Trophoblast cell (in vitro differentiated cells and primary cell): Measurements from ENCODE around the gene SSBP2.
A peak's percentile ranks its signal among the peaks of the same experiment; 100 is the strongest.
"Not testable (repeated sequence)": the region's sequence is repeated elsewhere in the genome, so short reads cannot be mapped to it uniquely, and the experiment has no call there.

Experiments used
- DNase-seq, 2 donors: peaks; one replicate each; pipeline ENCODE4 v3.0.0-alpha.2; 2016
- H2AFZ ChIP-seq: 2 replicates; pipeline ENCODE4 v1.6.1; 2013; ENCODE audit warnings: low read length, moderate library complexity, mild to moderate bottlenecking; ENCODE audit not compliant: insufficient read depth, poor library complexity
- H2AK5ac ChIP-seq: 2 replicates; pipeline ENCODE4 v1.6.1; 2013; ENCODE audit warnings: mild to moderate bottlenecking, low read length
- H2BK120ac ChIP-seq: 2 replicates; pipeline ENCODE4 v1.6.1; 2013; ENCODE audit warnings: low read length, mild to moderate bottlenecking, moderate library complexity; ENCODE audit not compliant: insufficient read depth, poor library complexity
- H2BK12ac ChIP-seq: 2 replicates; pipeline ENCODE4 v1.6.1; 2013; ENCODE audit warnings: mild to moderate bottlenecking, low read length, moderate library complexity
- H2BK5ac ChIP-seq: 2 replicates; pipeline ENCODE4 v1.6.1; 2013; ENCODE audit warnings: low read length, low read depth, moderate library complexity, mild to moderate bottlenecking; ENCODE audit not compliant: poor library complexity
- H3K14ac ChIP-seq: 2 replicates; pipeline ENCODE4 v1.6.1; 2013; ENCODE audit warnings: mild to moderate bottlenecking, low read length
- H3K18ac ChIP-seq: 2 replicates; pipeline ENCODE4 v1.6.1; 2013; ENCODE audit warnings: mild to moderate bottlenecking, low read length
- H3K23ac ChIP-seq: 2 replicates; pipeline ENCODE4 v1.6.1; 2013; ENCODE audit warnings: low read length
- H3K27ac ChIP-seq: 2 replicates; pipeline ENCODE4 v1.5.1; 2013; ENCODE audit warnings: low read depth, mild to moderate bottlenecking, inconsistent platforms, low read length, moderate library complexity
- H3K27me3 ChIP-seq: 2 replicates; pipeline ENCODE4 v1.6.1; 2013; ENCODE audit warnings: inconsistent platforms, mild to moderate bottlenecking, low read length, moderate library complexity; ENCODE audit not compliant: insufficient read depth
- H3K36me3 ChIP-seq, 2 experiments: 1 replicate in 1 of 2; 2 replicates in 1 of 2; pipeline ENCODE4 v1.6.1; 2013; ENCODE audit warnings: low read length in 2 of 2, mild to moderate bottlenecking in 2 of 2, moderate library complexity in 1 of 2; ENCODE audit not compliant: insufficient read depth in 2 of 2, control insufficient read depth in 1 of 2
- H3K4ac ChIP-seq: 2 replicates; pipeline ENCODE4 v1.6.1; 2013; ENCODE audit warnings: low read depth, mild to moderate bottlenecking, low read length, moderate library complexity
- H3K4me1 ChIP-seq, 2 experiments: 1 replicate in 1 of 2; 2 replicates in 1 of 2; pipeline ENCODE4 v1.6.1; 2013; ENCODE audit warnings: low read length in 2 of 2, mild to moderate bottlenecking in 2 of 2, moderate library complexity in 1 of 2; ENCODE audit not compliant: insufficient read depth in 2 of 2, control insufficient read depth in 1 of 2
- H3K4me2 ChIP-seq: 2 replicates; pipeline ENCODE4 v1.6.1; 2013; ENCODE audit warnings: inconsistent platforms, mild to moderate bottlenecking, low read length, moderate library complexity
- H3K4me3 ChIP-seq: 2 replicates; pipeline ENCODE4 v1.5.1; 2013; ENCODE audit warnings: mild to moderate bottlenecking, low read depth, low read length, inconsistent platforms
- H3K79me1 ChIP-seq: one replicate; pipeline ENCODE4 v1.6.1; 2013; ENCODE audit warnings: low read length
- H3K79me2 ChIP-seq: 2 replicates; pipeline ENCODE4 v1.6.1; 2013; ENCODE audit warnings: low read length, mild to moderate bottlenecking; ENCODE audit not compliant: control insufficient read depth, insufficient read depth, poor library complexity
- H3K9ac ChIP-seq: 2 replicates; pipeline ENCODE4 v1.6.1; 2013; ENCODE audit warnings: mild to moderate bottlenecking, low read length
- H3K9me3 ChIP-seq: 2 replicates; pipeline ENCODE4 v1.6.1; 2013; ENCODE audit warnings: low read depth, mild to moderate bottlenecking, control low read depth, inconsistent platforms, low read length; ENCODE audit not compliant: insufficient read depth
- H4K12ac ChIP-seq: 2 replicates; pipeline ENCODE4 v1.6.1; 2013; ENCODE audit warnings: low read depth, mild to moderate bottlenecking, low read length, moderate library complexity
- H4K8ac ChIP-seq: 2 replicates; pipeline ENCODE4 v1.6.1; 2013; ENCODE audit warnings: low read depth, mild to moderate bottlenecking, low read length, moderate library complexity
- H4K91ac ChIP-seq: one replicate; pipeline ENCODE4 v1.6.1; 2013; ENCODE audit warnings: low read depth, mild to moderate bottlenecking, low read length, moderate library complexity
- WGBS: extraction: QIAGEN DNeasy Blood & Tissue Kit; methylation state at CpG from one replicate; pipeline ENCODE4 v1.1.7; 2013; ENCODE audit warnings: missing lambda C conversion rate; ENCODE audit not compliant: insufficient read length, insufficient coverage; ENCODE audit errors: extremely low coverage; 5-methylcytosine and 5-hydroxymethylcytosine counted together

The SSBP2 gene

GRCh38 chr5:81409361-81409760 is 341.5 kb downstream of the SSBP2 start:
- no peak overlapping the region for H2BK120ac ChIP-seq
- H4K91ac ChIP-seq, result no peak overlapping the region
- no peaks in the 10 kb centered on the region for H3K4me1 ChIP-seq
- H2BK5ac ChIP-seq, result no peak overlapping the region
- no peaks in the 10 kb centered on the region for H3K9me3 ChIP-seq
- H3K27me3 ChIP-seq, result no peaks in the 10 kb centered on the region
- no peaks in the 10 kb centered on the region for H3K79me2 ChIP-seq
- no peak overlapping the region for H3K9ac ChIP-seq
- no peak overlapping the region for H3K18ac ChIP-seq
- no peaks in the 10 kb centered on the region for H3K36me3 ChIP-seq
- H2AK5ac ChIP-seq, result no peak overlapping the region
- no peak overlapping the region for H3K27ac ChIP-seq
- H3K14ac ChIP-seq, result no peak overlapping the region
- H3K4me3 ChIP-seq, result no peak overlapping the region
- no peak overlapping the region for H3K23ac ChIP-seq
- H2BK12ac ChIP-seq, result no peak overlapping the region
- H4K12ac ChIP-seq, result no peak overlapping the region
- H2AFZ ChIP-seq, result no peak overlapping the region
- DNase-seq, result no peak
- H3K4me2 ChIP-seq, result no peak overlapping the region
- no peaks in the 10 kb centered on the region for H3K79me1 ChIP-seq
- H3K4ac ChIP-seq, result no peak overlapping the region
- WGBS, result no CpG with 5 or more reads among the region's 2 CpGs
- H4K8ac ChIP-seq, result no peak overlapping the region

GRCh38 chr5:81408496-81408895 is 342.4 kb downstream of the SSBP2 start:
- no peak overlapping the region for H3K4ac ChIP-seq
- no peak overlapping the region for H4K8ac ChIP-seq
- no peak overlapping the region for H2AK5ac ChIP-seq
- H3K9me3 ChIP-seq, result no peaks in the 10 kb centered on the region
- no peak overlapping the region for H2BK5ac ChIP-seq
- H3K27me3 ChIP-seq, result no peaks in the 10 kb centered on the region
- H3K14ac ChIP-seq, result no peak overlapping the region
- WGBS, result no CpG with 5 or more reads among the region's 1 CpG
- no peak overlapping the region for H3K4me2 ChIP-seq
- no peak overlapping the region for H3K4me3 ChIP-seq
- no peaks in the 10 kb centered on the region for H3K79me2 ChIP-seq
- H3K4me1 ChIP-seq, result no peaks in the 10 kb centered on the region
- no peak overlapping the region for H4K12ac ChIP-seq
- no peaks in the 10 kb centered on the region for H3K36me3 ChIP-seq
- H4K91ac ChIP-seq, result no peak overlapping the region
- no peak overlapping the region for H3K27ac ChIP-seq
- peak in 1 of 2 donors; percentile 32 for DNase-seq
- no peak overlapping the region for H3K9ac ChIP-seq
- H3K23ac ChIP-seq, result no peak overlapping the region
- H2BK120ac ChIP-seq, result no peak overlapping the region
- no peak overlapping the region for H2BK12ac ChIP-seq
- no peak overlapping the region for H3K18ac ChIP-seq
- no peaks in the 10 kb centered on the region for H3K79me1 ChIP-seq
- no peak overlapping the region for H2AFZ ChIP-seq

GRCh38 chr5:81407811-81408210 is 343.1 kb downstream of the SSBP2 start:
- H3K14ac ChIP-seq, H3K36me3 ChIP-seq, H2AK5ac ChIP-seq, H3K79me2 ChIP-seq, H3K9me3 ChIP-seq, H4K8ac ChIP-seq, H3K18ac ChIP-seq, H3K4ac ChIP-seq, H3K4me3 ChIP-seq, H2BK120ac ChIP-seq, H3K9ac ChIP-seq, H4K12ac ChIP-seq, H2BK5ac ChIP-seq, H2BK12ac ChIP-seq, H3K4me1 ChIP-seq, H3K4me2 ChIP-seq, H3K27ac ChIP-seq, H3K27me3 ChIP-seq, H2AFZ ChIP-seq, DNase-seq, H4K91ac ChIP-seq, H3K23ac ChIP-seq, H3K79me1 ChIP-seq: not testable (repeated sequence)
- no CpG with 5 or more reads among the region's 4 CpGs for WGBS

GRCh38 chr5:81405126-81405891 is 345.6 kb downstream of the SSBP2 start:
- H3K4me2 ChIP-seq, result no peak overlapping the region
- no peak overlapping the region for H3K4ac ChIP-seq
- H3K9ac ChIP-seq, result no peak overlapping the region
- H3K36me3 ChIP-seq, result no peaks in the 10 kb centered on the region
- no peak overlapping the region for H3K23ac ChIP-seq
- no peak overlapping the region for H4K91ac ChIP-seq
- H2BK5ac ChIP-seq, result no peak overlapping the region
- H3K18ac ChIP-seq, result no peak overlapping the region
- WGBS, result no CpG with 5 or more reads among the region's 7 CpGs
- no peaks in the 10 kb centered on the region for H3K27me3 ChIP-seq
- H3K9me3 ChIP-seq, result peaks cover 2% of the 10 kb centered on the region
- H4K8ac ChIP-seq, result no peak overlapping the region
- H3K27ac ChIP-seq, result no peak overlapping the region
- no peak overlapping the region for H2AK5ac ChIP-seq
- H4K12ac ChIP-seq, result no peak overlapping the region
- H3K4me3 ChIP-seq, result no peak overlapping the region
- no peak overlapping the region for H2BK120ac ChIP-seq
- H3K79me1 ChIP-seq, result no peaks in the 10 kb centered on the region
- H2AFZ ChIP-seq, result no peak overlapping the region
- no peak overlapping the region for H2BK12ac ChIP-seq
- DNase-seq, result no peak
- H3K4me1 ChIP-seq, result no peaks in the 10 kb centered on the region
- no peaks in the 10 kb centered on the region for H3K79me2 ChIP-seq
- H3K14ac ChIP-seq, result no peak overlapping the region
